ENCODE data around the gene KRTAP10-6. TPM values are rescaled to one million over a fixed set of nuclear protein-coding genes. Genes with fewer than 3 reads are reported as not detected.
"Not testable (repeated sequence)": the region's sequence is repeated elsewhere in the genome, so short reads cannot be mapped to it uniquely, and the experiment has no call there.

Gene KRTAP10-6
- polyA plus RNA-seq, 1 of the 3 experiments (the other 2 are of a cell fraction): not detected

DNA sequence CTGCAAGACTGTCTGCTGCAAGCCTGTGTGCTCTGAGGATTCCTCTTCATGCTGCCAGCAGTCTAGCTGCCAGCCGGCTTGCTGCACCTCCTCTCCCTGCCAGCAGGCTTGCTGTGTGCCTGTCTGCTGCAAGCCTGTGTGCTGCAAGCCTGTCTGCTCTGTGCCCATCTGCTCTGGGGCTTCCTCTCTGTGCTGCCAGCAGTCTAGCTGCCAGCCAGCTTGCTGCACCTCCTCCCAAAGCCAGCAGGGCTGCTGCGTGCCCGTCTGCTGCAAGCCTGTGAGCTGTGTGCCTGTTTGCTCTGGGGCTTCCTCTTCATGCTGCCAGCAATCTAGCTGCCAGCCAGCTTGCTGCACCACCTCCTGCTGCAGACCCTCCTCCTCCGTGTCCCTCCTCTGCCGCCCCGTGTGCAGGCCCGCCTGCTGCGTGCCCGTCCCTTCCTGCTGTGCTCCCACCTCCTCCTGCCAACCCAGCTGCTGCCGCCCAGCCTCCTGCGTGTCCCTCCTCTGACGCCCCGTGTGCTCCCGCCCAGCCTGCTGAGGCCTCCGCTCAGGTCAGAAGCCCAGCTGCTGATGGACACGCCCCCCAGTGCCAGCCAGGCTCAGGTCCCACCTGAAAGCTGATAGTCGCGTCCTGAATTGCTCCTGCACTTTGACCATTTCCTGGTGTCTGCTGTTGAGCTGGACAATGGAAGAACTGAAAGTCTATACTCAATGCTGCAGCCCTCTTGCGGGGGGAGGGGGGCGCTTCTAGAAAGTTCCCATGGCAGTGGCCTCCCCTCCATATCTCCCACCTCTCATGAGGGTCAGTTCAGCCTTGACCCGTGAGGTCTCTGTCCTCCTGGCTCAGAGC lies 17.6 kb downstream of the KRTAP10-6 start (continued):
- TF ChIP-seq, protein P1, sequence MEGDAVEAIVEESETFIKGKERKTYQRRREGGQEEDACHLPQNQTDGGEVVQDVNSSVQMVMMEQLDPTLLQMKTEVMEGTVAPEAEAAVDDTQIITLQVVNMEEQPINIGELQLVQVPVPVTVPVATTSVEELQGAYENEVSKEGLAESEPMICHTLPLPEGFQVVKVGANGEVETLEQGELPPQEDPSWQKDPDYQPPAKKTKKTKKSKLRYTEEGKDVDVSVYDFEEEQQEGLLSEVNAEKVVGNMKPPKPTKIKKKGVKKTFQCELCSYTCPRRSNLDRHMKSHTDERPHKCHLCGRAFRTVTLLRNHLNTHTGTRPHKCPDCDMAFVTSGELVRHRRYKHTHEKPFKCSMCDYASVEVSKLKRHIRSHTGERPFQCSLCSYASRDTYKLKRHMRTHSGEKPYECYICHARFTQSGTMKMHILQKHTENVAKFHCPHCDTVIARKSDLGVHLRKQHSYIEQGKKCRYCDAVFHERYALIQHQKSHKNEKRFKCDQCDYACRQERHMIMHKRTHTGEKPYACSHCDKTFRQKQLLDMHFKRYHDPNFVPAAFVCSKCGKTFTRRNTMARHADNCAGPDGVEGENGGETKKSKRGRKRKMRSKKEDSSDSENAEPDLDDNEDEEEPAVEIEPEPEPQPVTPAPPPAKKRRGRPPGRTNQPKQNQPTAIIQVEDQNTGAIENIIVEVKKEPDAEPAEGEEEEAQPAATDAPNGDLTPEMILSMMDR (IDR thresholded peaks at IDR 0.05): no peak
- no peak for TF ChIP-seq EP300 (IDR thresholded peaks at IDR 0.05; ENCODE audit: borderline replicate concordance in 1 of 2, low read depth in 1 of 2, low read length in 1 of 2)
- TF ChIP-seq FOXM1 (IDR thresholded peaks at IDR 0.05; ENCODE audit: low read depth): no peak

DNA sequence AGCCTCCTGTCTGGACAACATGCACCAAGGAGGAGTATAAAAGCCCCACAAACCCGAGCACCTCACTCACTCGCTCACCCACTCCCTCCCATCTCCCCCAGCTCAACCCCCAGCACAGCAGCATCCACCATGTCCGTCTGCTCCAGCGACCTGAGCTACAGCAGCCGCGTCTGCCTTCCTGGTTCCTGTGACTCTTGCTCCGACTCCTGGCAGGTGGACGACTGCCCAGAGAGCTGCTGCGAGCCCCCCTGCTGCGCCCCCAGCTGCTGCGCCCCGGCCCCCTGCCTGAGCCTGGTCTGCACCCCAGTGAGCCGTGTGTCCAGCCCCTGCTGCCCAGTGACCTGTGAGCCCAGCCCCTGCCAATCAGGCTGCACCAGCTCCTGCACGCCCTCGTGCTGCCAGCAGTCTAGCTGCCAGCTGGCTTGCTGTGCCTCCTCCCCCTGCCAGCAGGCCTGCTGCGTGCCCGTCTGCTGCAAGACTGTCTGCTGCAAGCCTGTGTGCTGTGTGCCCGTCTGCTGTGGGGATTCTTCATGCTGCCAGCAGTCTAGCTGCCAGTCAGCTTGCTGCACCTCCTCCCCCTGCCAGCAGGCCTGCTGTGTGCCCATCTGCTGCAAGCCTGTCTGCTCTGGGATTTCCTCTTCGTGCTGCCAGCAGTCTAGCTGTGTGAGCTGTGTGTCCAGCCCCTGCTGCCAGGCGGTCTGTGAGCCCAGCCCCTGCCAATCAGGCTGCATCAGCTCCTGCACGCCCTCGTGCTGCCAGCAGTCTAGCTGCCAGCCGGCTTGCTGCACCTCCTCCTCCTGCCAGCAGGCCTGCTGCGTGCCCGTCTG lies 18.5 kb downstream of the KRTAP10-6 start, which contains the start of gene KRTAP10-4:
Gene KRTAP10-4, plus strand, starts transcription at position 100 of the 827 bp plus-strand sequence. Its CDS starts 30 bp downstream, at position 130.
- H3K4me3 ChIP-seq (ENCODE audit: low read depth in 2 of 2, low read length in 1 of 2); H2AFZ ChIP-seq (ENCODE audit: low read depth); H3K4me1 ChIP-seq (ENCODE audit: control insufficient read depth in 1 of 2, insufficient read depth in 2 of 2, low read depth in 1 of 2, low read length in 1 of 2); DNase-seq; H3K9ac ChIP-seq; H3K4me2 ChIP-seq; H3F3A ChIP-seq (replicated peaks; ENCODE audit: insufficient read depth); H4K20me1 ChIP-seq (ENCODE audit: insufficient read depth); H3K9me3 ChIP-seq; H3K36me3 ChIP-seq (replicated peaks in 1 of 2; ENCODE audit: control insufficient read depth in 1 of 2, insufficient read depth in 2 of 2, low read length in 1 of 2); H3K27ac ChIP-seq (ENCODE audit: low read depth in 2 of 2, low read length in 1 of 2); POLR2A ChIA-PET; H3K9me2 ChIP-seq; H3K79me2 ChIP-seq (ENCODE audit: insufficient read depth): not testable (repeated sequence)
- CTCF ChIA-PET: interaction anchor here (0.7 kb wide), 1 partner anchor 220 kb away, joined by 3 read pairs; no protein-coding TSS in a partner anchor
- H3K27me3 ChIP-seq (ENCODE audit: insufficient read depth): peaks cover 59% of the 10 kb centered on the region
- 10% methylated on average over 13 of the region's 25 CpGs for WGBS (ENCODE audit: low lambda C conversion rate)

DNA sequence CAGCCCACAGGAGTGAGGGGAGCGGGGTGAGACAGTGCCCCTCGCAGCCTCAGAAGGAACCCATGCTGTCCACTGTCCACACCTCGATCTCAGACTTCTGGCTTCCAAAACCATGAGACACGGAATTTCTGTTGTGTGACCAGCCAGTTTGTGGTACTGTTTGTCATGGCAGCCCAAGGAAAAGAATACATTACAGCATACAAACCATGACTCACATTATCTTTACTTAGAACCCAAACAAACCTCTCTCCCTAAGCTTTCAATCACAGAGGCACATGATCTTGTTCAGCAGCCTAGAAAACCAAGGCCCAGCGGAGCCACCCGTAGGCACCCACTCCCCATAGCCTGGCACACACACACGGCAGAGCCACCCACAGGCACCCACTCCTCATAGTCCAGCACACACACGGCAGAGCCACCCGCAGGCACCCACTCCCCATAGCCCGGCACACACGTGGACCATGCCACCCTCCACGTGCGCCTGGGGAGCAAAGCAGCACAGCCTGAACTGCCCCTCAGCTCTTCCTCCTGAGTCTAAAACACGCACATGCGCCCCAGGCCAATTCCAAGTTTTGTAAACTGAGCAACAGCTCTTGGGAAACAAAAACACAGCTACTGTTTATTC lies 19.2 kb downstream of the KRTAP10-6 start:
- Histone ChIP-seq H3K9ac (no peak overlapping the region), H3K79me2 (ENCODE audit: insufficient read depth) (no peaks in the 10 kb centered on the region), H2AFZ (ENCODE audit: low read depth) (no peak overlapping the region), H3K4me3 (ENCODE audit: low read depth in 2 of 2, low read length in 1 of 2) (no peak overlapping the region), H3K27me3 (ENCODE audit: insufficient read depth) (peaks cover 59% of the 10 kb centered on the region), H3K9me3 (no peaks in the 10 kb centered on the region), H4K20me1 (ENCODE audit: insufficient read depth) (no peaks in the 10 kb centered on the region), H3F3A (replicated peaks; ENCODE audit: insufficient read depth) (no peaks in the 10 kb centered on the region), H3K27ac (ENCODE audit: low read depth in 2 of 2, low read length in 1 of 2) (no peak overlapping the region), H3K4me2 (no peak overlapping the region), H3K4me1 (ENCODE audit: control insufficient read depth in 1 of 2, insufficient read depth in 2 of 2, low read depth in 1 of 2, low read length in 1 of 2) (no peaks in the 10 kb centered on the region), H3K36me3 (replicated peaks in 1 of 2; ENCODE audit: control insufficient read depth in 1 of 2, insufficient read depth in 2 of 2, low read length in 1 of 2) (no peaks in the 10 kb centered on the region), H3K9me2 (no peaks in the 10 kb centered on the region)
- CTCF ChIA-PET: interaction anchor here (0.7 to 1.2 kb wide), 2 partner anchors 153 to 220 kb away, joined by 3 read pairs; no protein-coding TSS in a partner anchor
- POLR2A ChIA-PET: no interaction called here
- DNase-seq: no peak
- 21% methylated on average over 12 of the region's 15 CpGs for WGBS (ENCODE audit: low lambda C conversion rate)
- TF ChIP-seq YY1 (IDR thresholded peaks at IDR 0.05; ENCODE audit: low read depth) (no peak), TCF12 (IDR thresholded peaks at IDR 0.05) (no peak), CHD2 (IDR thresholded peaks at IDR 0.05; ENCODE audit: low read length, partially characterized antibody) (no peak), NRF1 (IDR thresholded peaks at IDR 0.05; ENCODE audit: low read depth, low read length) (no peak), RXRA (IDR thresholded peaks at IDR 0.05; ENCODE audit: borderline replicate concordance, low read depth) (no peak), SIN3A (IDR thresholded peaks at IDR 0.05; ENCODE audit: borderline replicate concordance, low read depth, low read length) (no peak), TAF1 (IDR thresholded peaks at IDR 0.05; ENCODE audit: borderline replicate concordance, low read depth, low read length) (no peak), ELF1 (IDR thresholded peaks at IDR 0.05) (no peak), MXI1 (IDR thresholded peaks at IDR 0.05; ENCODE audit: low read depth, low read length) (no peak), POLR2AphosphoS5 (IDR thresholded peaks at IDR 0.05; ENCODE audit: low read depth, low read length) (no peak), TEAD4 (IDR thresholded peaks at IDR 0.05; ENCODE audit: borderline replicate concordance, insufficient read depth) (no peak), FOXM1 (IDR thresholded peaks at IDR 0.05; ENCODE audit: low read depth) (no peak)
- TF ChIP-seq, protein P2, sequence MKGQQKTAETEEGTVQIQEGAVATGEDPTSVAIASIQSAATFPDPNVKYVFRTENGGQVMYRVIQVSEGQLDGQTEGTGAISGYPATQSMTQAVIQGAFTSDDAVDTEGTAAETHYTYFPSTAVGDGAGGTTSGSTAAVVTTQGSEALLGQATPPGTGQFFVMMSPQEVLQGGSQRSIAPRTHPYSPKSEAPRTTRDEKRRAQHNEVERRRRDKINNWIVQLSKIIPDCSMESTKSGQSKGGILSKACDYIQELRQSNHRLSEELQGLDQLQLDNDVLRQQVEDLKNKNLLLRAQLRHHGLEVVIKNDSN (IDR thresholded peaks at IDR 0.05; ENCODE audit: borderline replicate concordance, low read depth): no peak
- TF ChIP-seq, protein P1 (IDR thresholded peaks at IDR 0.05): no peak
- TF ChIP-seq, protein P3, sequence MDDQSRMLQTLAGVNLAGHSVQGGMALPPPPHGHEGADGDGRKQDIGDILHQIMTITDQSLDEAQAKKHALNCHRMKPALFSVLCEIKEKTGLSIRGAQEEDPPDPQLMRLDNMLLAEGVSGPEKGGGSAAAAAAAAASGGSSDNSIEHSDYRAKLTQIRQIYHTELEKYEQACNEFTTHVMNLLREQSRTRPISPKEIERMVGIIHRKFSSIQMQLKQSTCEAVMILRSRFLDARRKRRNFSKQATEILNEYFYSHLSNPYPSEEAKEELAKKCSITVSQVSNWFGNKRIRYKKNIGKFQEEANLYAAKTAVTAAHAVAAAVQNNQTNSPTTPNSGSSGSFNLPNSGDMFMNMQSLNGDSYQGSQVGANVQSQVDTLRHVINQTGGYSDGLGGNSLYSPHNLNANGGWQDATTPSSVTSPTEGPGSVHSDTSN (IDR thresholded peaks at IDR 0.05): no peak
